NT2/D1 (cell line): ENCODE measurements around the gene HMG20B.

Source experiments
- SUZ12 ChIP-seq: IDR thresholded peaks from 2 replicates; pipeline ENCODE4 v1.6.1; 2011; ENCODE audit not compliant: insufficient read length, insufficient read depth; ENCODE audit errors: extremely low read depth
- YY1 ChIP-seq: IDR thresholded peaks from 2 replicates; pipeline ENCODE4 v1.6.1; 2011; ENCODE audit not compliant: insufficient read length, insufficient read depth
- ZNF274 ChIP-seq: IDR thresholded peaks from 2 replicates; pipeline ENCODE4 v1.6.1; 2011; ENCODE audit warnings: mild to moderate bottlenecking, low read depth, low read length

GRCh38 chr19:3555653-3556422, 16.9 kb upstream of the HMG20B start:
- no peak for TF ChIP-seq YY1
- no peak for TF ChIP-seq ZNF274
- no peak for TF ChIP-seq SUZ12
